CD14-positive monocyte (primary cell): ENCODE measurements around the gene PIP5K1C. TPM values are rescaled to one million over a fixed set of nuclear protein-coding genes. Genes with fewer than 3 reads are reported as not detected.

Experiments used
- DNase-seq, 3 donors: peaks; one replicate each; pipeline ENCODE4 v3.0.0-alpha.2; 2011 to 2022
- H2AFZ ChIP-seq: 2 replicates; pipeline ENCODE4 v1.6.0; 2012; ENCODE audit warnings: mild to moderate bottlenecking, low read depth, low read length, inconsistent platforms; ENCODE audit not compliant: insufficient read depth, poor library complexity, severe bottlenecking
- H3K27ac ChIP-seq, 2 donors: 1 replicate in 1 of 2; 2 replicates in 1 of 2; pipeline ENCODE4 v1.5.1; 2012 to 2013; ENCODE audit warnings: low read length in 2 of 2, control low read depth in 1 of 2, inconsistent platforms in 1 of 2, low read depth in 1 of 2, mild to moderate bottlenecking in 1 of 2
- H3K27me3 ChIP-seq, 2 donors: one replicate each; pipeline versions ENCODE4 v1.6.0 to v1.6.1; 2011 to 2013; ENCODE audit warnings: low read length in 2 of 2; ENCODE audit not compliant: control insufficient read depth in 2 of 2, insufficient read depth in 2 of 2
- H3K36me3 ChIP-seq, 2 donors: replicated peaks in 1 of 2; 1 replicate in 1 of 2; 2 replicates in 1 of 2; pipeline versions ENCODE4 v1.5.1 to v1.6.1; 2012 to 2013; ENCODE audit warnings: low read length in 2 of 2, control low read depth in 1 of 2, inconsistent platforms in 1 of 2, mild to moderate bottlenecking in 1 of 2; ENCODE audit not compliant: insufficient read depth in 2 of 2, control insufficient read depth in 1 of 2
- H3K4me1 ChIP-seq, 2 donors: 1 replicate in 1 of 2; 2 replicates in 1 of 2; pipeline versions ENCODE4 v1.5.1 to v1.6.1; 2012 to 2013; ENCODE audit warnings: low read length in 2 of 2, control low read depth in 1 of 2, inconsistent platforms in 1 of 2, mild to moderate bottlenecking in 1 of 2, moderate library complexity in 1 of 2; ENCODE audit not compliant: insufficient read depth in 2 of 2, control insufficient read depth in 1 of 2
- H3K4me2 ChIP-seq: replicated peaks from 2 replicates; pipeline ENCODE3; 2012; ENCODE audit warnings: low read length, moderate library complexity, mild to moderate bottlenecking; ENCODE audit not compliant: poor library complexity, severe bottlenecking; ENCODE audit errors: extremely low read depth
- H3K4me3 ChIP-seq, 3 experiments: fragments of 200-600 bp in 1 of 3; sonication (generic) in 1 of 3; replicated peaks in 1 of 3; 1 replicate in 2 of 3; 2 replicates in 1 of 3; pipeline ENCODE4 v1.5.1; 2011 to 2013; ENCODE audit warnings: low read length in 3 of 3, mild to moderate bottlenecking in 3 of 3, control low read depth in 2 of 3, low read depth in 2 of 3, inconsistent platforms in 1 of 3, moderate library complexity in 1 of 3
- H3K79me2 ChIP-seq: 2 replicates; pipeline ENCODE4 v1.6.0; 2012; ENCODE audit warnings: mild to moderate bottlenecking, control low read depth, inconsistent platforms, low read length, moderate library complexity; ENCODE audit not compliant: insufficient read depth
- H3K9ac ChIP-seq: 2 replicates; pipeline ENCODE4 v1.6.0; 2017; ENCODE audit warnings: low read length, mild to moderate bottlenecking; ENCODE audit not compliant: insufficient read depth, poor library complexity, severe bottlenecking
- H3K9me3 ChIP-seq, 2 donors: replicated peaks in 1 of 2; 1 replicate in 1 of 2; 2 replicates in 1 of 2; pipeline versions ENCODE4 v1.5.1 to v1.6.1; 2012 to 2013; ENCODE audit warnings: low read length in 2 of 2, control low read depth in 1 of 2; ENCODE audit not compliant: control insufficient read depth in 1 of 2, insufficient read depth in 1 of 2
- H4K20me1 ChIP-seq: 2 replicates; pipeline ENCODE4 v1.6.0; 2012; ENCODE audit warnings: mild to moderate bottlenecking, low read length, control low read depth, moderate library complexity; ENCODE audit not compliant: insufficient read depth
- H3K27ac Mint-ChIP-seq, 7 donors: one replicate each; pipeline ENCODE4 v1.8.0; 2020; ENCODE audit warnings: mild to moderate bottlenecking in 7 of 7, mixed read lengths in 7 of 7, moderate library complexity in 6 of 7, inconsistent platforms in 2 of 7
- H3K27me3 Mint-ChIP-seq, 3 donors: one replicate each; pipeline ENCODE4 v1.8.0; 2021 to 2022; ENCODE audit warnings: low read depth in 3 of 3, mild to moderate bottlenecking in 3 of 3, mixed read lengths in 3 of 3, moderate library complexity in 3 of 3, inconsistent platforms in 1 of 3
- H3K36me3 Mint-ChIP-seq, 2 donors: one replicate each; pipeline ENCODE4 v1.8.0; 2020; ENCODE audit warnings: mixed read lengths in 2 of 2, inconsistent platforms in 1 of 2, mild to moderate bottlenecking in 1 of 2
- H3K4me1 Mint-ChIP-seq: one replicate; pipeline ENCODE4 v1.8.0; 2020; ENCODE audit warnings: mild to moderate bottlenecking, mixed read lengths
- H3K4me3 Mint-ChIP-seq, 2 donors: one replicate each; pipeline ENCODE4 v1.8.0; 2020; ENCODE audit warnings: mild to moderate bottlenecking in 2 of 2, mixed read lengths in 2 of 2, moderate library complexity in 1 of 2
- H3K9me3 Mint-ChIP-seq, 7 donors: one replicate each; pipeline ENCODE4 v1.8.0; 2020 to 2022; ENCODE audit warnings: mixed read lengths in 7 of 7, mild to moderate bottlenecking in 6 of 7, moderate library complexity in 6 of 7, inconsistent platforms in 2 of 7
- CTCF ChIP-seq: fragments of 200-600 bp; IDR thresholded peaks from one replicate; pipeline ENCODE4 v1.8.0; 2022; ENCODE audit warnings: antibody characterized with exemption, mild to moderate bottlenecking
- WGBS: methylation state at CpG from one replicate; pipeline ENCODE4 v1.1.5; 2013; ENCODE audit warnings: missing lambda C conversion rate; ENCODE audit not compliant: insufficient coverage; 5-methylcytosine and 5-hydroxymethylcytosine counted together
- intact Hi-C, 2 donors: fragments of 100-400 bp; cut with micrococcal nuclease; formaldehyde crosslinking; loops; one replicate each; pipeline versions ENCODE4 v1.15.0 to v1.15.1; 2023
- polyA plus RNA-seq, 3 donors: library from polyadenylated mRNA; depleted of rRNA in 1 of 3; unstranded in 2 of 3; stranded (reverse) in 1 of 3; fragments of 300-500 nt in 2 of 3; fragments of >200 nt in 1 of 3; fragmentation: Illumina TruSeq in 2 of 3; gene quantifications; 1 replicate in 2 of 3; 2 replicates in 1 of 3; pipeline ENCODE4 v1.2.3, GENCODE V29; 2012 to 2021

Gene PIP5K1C
- polyA plus RNA-seq, 3 donors, result 6.5 to 19.5 (median 10.1) TPM

- Histone ChIP-seq H3K27ac (no peak overlapping the region), H4K20me1 (peaks cover 99% of the 10 kb centered on the region), H3K79me2 (peaks cover 76% of the 10 kb centered on the region), H2AFZ (no peak overlapping the region), H3K9me3 (no peaks in the 10 kb centered on the region), H3K4me2 (no peak overlapping the region), H3K9ac (no peak overlapping the region), H3K4me1 (peaks cover 0 to 13% of the 10 kb centered on the region in 2 donors), H3K36me3 (peaks cover 9 to 25% of the 10 kb centered on the region in 2 donors), H3K4me3 (no peak overlapping the region), H3K27me3 (peaks cover 0 to 7% of the 10 kb centered on the region in 2 donors)
- H3K4me3 Mint-ChIP-seq, result no peak overlapping the region
- peaks cover 12% of the 10 kb centered on the region for H3K4me1 Mint-ChIP-seq
- no peak for DNase-seq
- peaks cover 0 to 3% (median 0%) of the 10 kb centered on the region in 7 donors for H3K9me3 Mint-ChIP-seq
- intact Hi-C loops, result no loop called here
- no peak overlapping the region for H3K27ac Mint-ChIP-seq
- no peak for TF ChIP-seq CTCF
- peaks cover 23 to 29% of the 10 kb centered on the region in 2 donors for H3K36me3 Mint-ChIP-seq
- H3K27me3 Mint-ChIP-seq, result peaks cover 5 to 20% (median 11%) of the 10 kb centered on the region in 3 donors
- WGBS, result 88% methylated on average over 27 of the region's 31 CpGs
These were observed 9.5 kb downstream of the PIP5K1C start for GRCh38 chr19:3690551-3691371.

DNA sequence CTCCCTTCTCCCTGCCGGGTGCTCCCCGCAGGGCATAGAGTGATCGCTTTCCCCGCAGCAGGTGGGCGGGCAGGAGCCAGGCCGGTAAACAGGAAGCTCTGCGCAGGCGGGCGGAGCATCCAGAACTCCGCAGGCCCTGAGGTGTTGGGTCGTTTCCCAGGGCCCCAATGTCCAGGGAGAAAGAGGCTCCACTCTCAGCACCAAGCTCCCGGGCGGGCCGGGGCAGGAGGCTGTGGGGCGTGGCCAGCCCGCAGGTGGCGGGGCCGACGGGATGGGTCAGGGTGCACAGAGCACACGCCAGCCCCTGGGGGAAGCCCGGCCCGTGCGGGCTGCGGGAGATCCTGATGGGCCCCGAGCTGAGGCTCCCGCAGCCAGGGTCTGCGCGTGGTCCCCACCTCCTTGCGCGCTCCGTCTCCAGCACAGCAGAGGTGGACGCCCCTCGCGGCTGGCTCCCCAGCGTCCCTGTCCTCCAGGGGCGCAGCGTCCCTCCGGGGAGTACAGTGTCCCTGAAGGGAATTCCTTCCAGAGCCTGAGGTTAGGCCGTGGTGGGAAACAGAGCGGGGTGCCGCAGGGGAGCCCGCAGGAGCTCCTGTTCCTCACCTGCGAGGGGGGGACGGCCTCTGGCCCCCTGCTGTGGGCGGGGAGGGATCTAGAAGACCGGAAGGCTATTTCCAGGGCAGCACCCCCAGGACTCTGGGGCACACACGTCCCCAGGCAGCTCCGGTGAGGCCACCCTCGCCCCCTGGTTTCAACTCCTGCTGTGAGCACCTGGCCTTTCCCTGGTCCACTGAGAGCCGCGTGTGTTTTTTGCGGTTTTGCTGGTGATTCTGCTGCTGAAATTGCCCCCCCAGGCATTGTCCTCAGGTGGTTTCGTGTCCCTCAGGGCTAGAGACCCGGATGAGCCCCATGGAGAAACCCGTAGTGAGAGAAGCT, 12.2 kb downstream of the PIP5K1C start:
- H3K36me3 Mint-ChIP-seq, result peaks cover 33 to 38% of the 10 kb centered on the region in 2 donors
- Histone ChIP-seq H3K4me2 (peak overlapping the region; percentile 15), H3K27ac (no peak overlapping the region), H4K20me1 (peaks cover 99% of the 10 kb centered on the region), H3K36me3 (peaks cover 8 to 18% of the 10 kb centered on the region in 2 donors), H3K9me3 (peaks cover 3 to 12% of the 10 kb centered on the region in 2 donors), H3K4me3 (no peak overlapping the region), H3K9ac (peak overlapping the region; percentile 27), H3K4me1 (peaks cover 0 to 13% of the 10 kb centered on the region in 2 donors), H3K27me3 (peaks cover 0 to 7% of the 10 kb centered on the region in 2 donors), H3K79me2 (peaks cover 59% of the 10 kb centered on the region), H2AFZ (no peak overlapping the region)
- no peak for TF ChIP-seq CTCF
- intact Hi-C loops, result no loop called here
- H3K4me3 Mint-ChIP-seq, result peak overlapping the region in 1 of 2 donors; percentile 74
- no peak for DNase-seq
- WGBS, result 14% methylated on average over 45 of the region's 55 CpGs
- peaks cover 5 to 20% (median 14%) of the 10 kb centered on the region in 3 donors for H3K27me3 Mint-ChIP-seq
- H3K9me3 Mint-ChIP-seq, result peaks cover 3 to 10% (median 8%) of the 10 kb centered on the region in 7 donors
- H3K4me1 Mint-ChIP-seq, result peaks cover 17% of the 10 kb centered on the region
- H3K27ac Mint-ChIP-seq, result peak overlapping the region in 1 of 7 donors; percentile 33
